Measurements from ENCODE around the gene XPR1. TPM values are rescaled to one million over a fixed set of nuclear protein-coding genes. Genes with fewer than 3 reads are reported as not detected.

The XPR1 gene
- total RNA-seq, 4 donors from 2014 or later, result 13.4 to 22.1 (median 14.9) TPM

- H3K4me3 ChIP-seq, result no peak overlapping the region
- H3K36me3 ChIP-seq, result peaks cover 8% of the 10 kb centered on the region
- TF ChIP-seq POLR2A (IDR thresholded peaks at IDR 0.05), result no peak
- no peak for TF ChIP-seq POLR2AphosphoS5 (IDR thresholded peaks at IDR 0.05)
- TF ChIP-seq, protein P1, sequence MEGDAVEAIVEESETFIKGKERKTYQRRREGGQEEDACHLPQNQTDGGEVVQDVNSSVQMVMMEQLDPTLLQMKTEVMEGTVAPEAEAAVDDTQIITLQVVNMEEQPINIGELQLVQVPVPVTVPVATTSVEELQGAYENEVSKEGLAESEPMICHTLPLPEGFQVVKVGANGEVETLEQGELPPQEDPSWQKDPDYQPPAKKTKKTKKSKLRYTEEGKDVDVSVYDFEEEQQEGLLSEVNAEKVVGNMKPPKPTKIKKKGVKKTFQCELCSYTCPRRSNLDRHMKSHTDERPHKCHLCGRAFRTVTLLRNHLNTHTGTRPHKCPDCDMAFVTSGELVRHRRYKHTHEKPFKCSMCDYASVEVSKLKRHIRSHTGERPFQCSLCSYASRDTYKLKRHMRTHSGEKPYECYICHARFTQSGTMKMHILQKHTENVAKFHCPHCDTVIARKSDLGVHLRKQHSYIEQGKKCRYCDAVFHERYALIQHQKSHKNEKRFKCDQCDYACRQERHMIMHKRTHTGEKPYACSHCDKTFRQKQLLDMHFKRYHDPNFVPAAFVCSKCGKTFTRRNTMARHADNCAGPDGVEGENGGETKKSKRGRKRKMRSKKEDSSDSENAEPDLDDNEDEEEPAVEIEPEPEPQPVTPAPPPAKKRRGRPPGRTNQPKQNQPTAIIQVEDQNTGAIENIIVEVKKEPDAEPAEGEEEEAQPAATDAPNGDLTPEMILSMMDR (IDR thresholded peaks at IDR 0.05), result no peak
- TF ChIP-seq EP300 (IDR thresholded peaks at IDR 0.05), result no peak
- H3K9me3 ChIP-seq, result no peaks in the 10 kb centered on the region
- no peaks in the 10 kb centered on the region for H3K27me3 ChIP-seq
- no peak overlapping the region for H3K27ac ChIP-seq
- 77% methylated on average over 1 of the region's 1 CpG for WGBS
- DNase-seq (ENCODE audit: low spot score in 2 of 2), result no peak
- H3K4me1 ChIP-seq, result no peaks in the 10 kb centered on the region
These were observed 257.0 kb downstream of the XPR1 start for GRCh38 chr1:180888870-180889269.

DNA sequence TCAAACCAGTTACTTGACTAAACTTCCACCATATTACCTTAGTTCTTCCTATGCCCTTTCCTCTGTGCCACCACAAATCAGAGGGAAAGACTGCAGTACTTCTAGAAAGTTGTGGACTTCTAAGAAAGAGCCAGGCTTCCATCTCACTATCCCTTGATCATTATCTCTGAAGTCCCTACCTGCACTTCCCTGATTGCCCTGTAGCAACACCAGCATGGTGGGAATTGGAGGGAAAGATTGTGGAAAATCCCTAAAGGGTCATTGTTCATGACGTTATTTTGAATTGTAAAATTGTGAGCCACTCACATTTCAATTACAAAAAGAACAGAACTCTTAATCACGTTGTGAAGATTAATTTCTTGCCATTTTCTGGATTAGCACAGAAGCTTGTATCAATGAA, 257.5 kb downstream of the XPR1 start:
- Histone ChIP-seq H3K4me1 (no peaks in the 10 kb centered on the region), H3K27me3 (no peaks in the 10 kb centered on the region), H3K9me3 (no peaks in the 10 kb centered on the region), H3K27ac (no peak overlapping the region), H3K36me3 (peaks cover 4% of the 10 kb centered on the region), H3K4me3 (no peak overlapping the region)
- TF ChIP-seq POLR2A (IDR thresholded peaks at IDR 0.05), result no peak
- no peak for TF ChIP-seq POLR2AphosphoS5 (IDR thresholded peaks at IDR 0.05)
- TF ChIP-seq, protein P1 (IDR thresholded peaks at IDR 0.05), result no peak
- TF ChIP-seq EP300 (IDR thresholded peaks at IDR 0.05), result no peak
- DNase-seq (ENCODE audit: low spot score in 2 of 2), result no peak
- WGBS, result 81% methylated on average over 2 of the region's 2 CpGs

DNA sequence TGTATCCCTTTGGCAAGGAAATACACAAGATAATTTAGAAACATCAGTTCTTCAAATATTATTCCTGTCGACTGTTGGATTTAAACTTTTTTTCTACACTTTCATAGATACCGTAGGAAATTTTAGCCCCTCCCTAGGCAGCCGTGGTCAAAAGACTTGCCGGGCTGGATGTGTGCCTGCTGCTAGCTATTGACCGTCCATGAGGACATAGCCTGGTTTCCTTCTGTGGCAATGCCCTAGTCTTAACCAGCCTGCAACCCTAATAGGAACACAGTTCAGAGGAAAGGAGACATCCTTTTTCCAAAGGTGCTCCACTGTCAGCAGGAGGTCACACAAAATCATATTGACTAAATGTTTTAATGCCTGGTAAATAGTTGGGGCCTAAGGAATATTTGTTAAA, 260.4 kb downstream of the XPR1 start:
- DNase-seq (ENCODE audit: low spot score in 2 of 2), result no peak
- WGBS, result 86% methylated on average over 5 of the region's 5 CpGs
- no peaks in the 10 kb centered on the region for H3K36me3 ChIP-seq
- H3K4me3 ChIP-seq, result no peak overlapping the region
- H3K9me3 ChIP-seq, result no peaks in the 10 kb centered on the region
- H3K4me1 ChIP-seq, result no peaks in the 10 kb centered on the region
- H3K27ac ChIP-seq, result no peak overlapping the region
- H3K27me3 ChIP-seq, result no peaks in the 10 kb centered on the region
- TF ChIP-seq POLR2A (IDR thresholded peaks at IDR 0.05), result no peak
- TF ChIP-seq EP300 (IDR thresholded peaks at IDR 0.05), result no peak
- TF ChIP-seq POLR2AphosphoS5 (IDR thresholded peaks at IDR 0.05), result no peak
- TF ChIP-seq, protein P1 (IDR thresholded peaks at IDR 0.05), result no peak

DNA sequence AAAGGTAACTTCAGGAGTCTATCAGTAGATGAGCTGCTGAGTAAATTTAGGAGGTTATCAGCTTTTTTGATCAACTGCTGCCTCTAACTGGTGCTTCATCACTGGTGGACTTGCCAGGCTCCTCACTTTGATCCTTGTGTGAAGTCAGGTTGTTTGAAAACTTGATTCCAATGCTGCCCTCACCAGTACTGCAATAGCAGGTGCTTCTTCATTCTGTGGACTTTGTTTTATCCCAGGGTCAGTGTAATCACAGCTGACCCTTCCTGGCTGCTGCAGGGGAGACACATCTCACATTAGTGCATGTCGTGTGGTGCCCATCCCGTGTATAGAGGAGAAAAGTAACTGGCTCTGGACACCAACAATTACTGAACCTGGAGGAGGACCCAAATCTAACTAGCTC, 260.9 kb downstream of the XPR1 start:
- 94% methylated on average over 2 of the region's 2 CpGs for WGBS
- H3K27ac ChIP-seq, result no peak overlapping the region
- H3K4me3 ChIP-seq, result no peak overlapping the region
- no peaks in the 10 kb centered on the region for H3K36me3 ChIP-seq
- no peak for TF ChIP-seq EP300 (IDR thresholded peaks at IDR 0.05)
- TF ChIP-seq, protein P1 (IDR thresholded peaks at IDR 0.05), result no peak
- TF ChIP-seq POLR2A (IDR thresholded peaks at IDR 0.05), result no peak
- no peaks in the 10 kb centered on the region for H3K9me3 ChIP-seq
- H3K27me3 ChIP-seq, result no peaks in the 10 kb centered on the region
- H3K4me1 ChIP-seq, result no peaks in the 10 kb centered on the region
- no peak for DNase-seq (ENCODE audit: low spot score in 2 of 2)

GRCh38 chr1:180893614-180894013, 261.8 kb downstream of the XPR1 start:
- Histone ChIP-seq H3K36me3 (no peaks in the 10 kb centered on the region), H3K27me3 (no peaks in the 10 kb centered on the region), H3K4me1 (peaks cover 2% of the 10 kb centered on the region), H3K4me3 (no peak overlapping the region), H3K27ac (no peak overlapping the region), H3K9me3 (no peaks in the 10 kb centered on the region)
- TF ChIP-seq EP300 (IDR thresholded peaks at IDR 0.05) (no peak), POLR2A (IDR thresholded peaks at IDR 0.05) (no peak)
- TF ChIP-seq, protein P1 (IDR thresholded peaks at IDR 0.05), result no peak
- 74% methylated on average over 3 of the region's 3 CpGs for WGBS
- no peak for DNase-seq (ENCODE audit: low spot score in 2 of 2)
